Heart right ventricle (tissue), 16 donors: ENCODE results near the gene CETN1. TPM values are rescaled to one million over a fixed set of nuclear protein-coding genes. Genes with fewer than 3 reads are reported as not detected.

Experiments used
- ATAC-seq, 8 donors: fragments of 200-7000 bp; cut with Tn5 transposase; one replicate each; pipeline ENCODE4 v1.9.1; 2020; ENCODE audit warnings: mild to moderate bottlenecking in 8 of 8, moderate library complexity in 8 of 8, moderate number of reproducible peaks in 1 of 8
- DNase-seq, 2 donors: peaks; one replicate each; pipeline ENCODE4 v3.0.0-alpha.2; 2020
- H3K27ac ChIP-seq, 10 donors: fragments of 200-600 bp; sonication (generic) in 2 of 10; one replicate each; pipeline versions ENCODE4 v1.5.0 to v1.8.0; 2020 to 2022; ENCODE audit warnings: mild to moderate bottlenecking in 3 of 10
- H3K27me3 ChIP-seq, 7 donors: fragments of 200-600 bp; one replicate each; pipeline ENCODE4 v1.8.0; 2021 to 2022; ENCODE audit warnings: mild to moderate bottlenecking in 2 of 7
- H3K36me3 ChIP-seq, 9 donors: fragments of 200-600 bp; sonication (generic) in 1 of 9; one replicate each; pipeline versions ENCODE4 v1.5.0 to v1.8.0; 2020 to 2022; ENCODE audit warnings: mild to moderate bottlenecking in 2 of 9
- H3K4me1 ChIP-seq, 9 donors: fragments of 200-600 bp; sonication (generic) in 1 of 9; one replicate each; pipeline versions ENCODE4 v1.5.0 to v1.8.0; 2020 to 2022; ENCODE audit warnings: mild to moderate bottlenecking in 4 of 9
- H3K4me3 ChIP-seq, 10 donors: fragments of 200-600 bp; sonication (generic) in 2 of 10; one replicate each; pipeline versions ENCODE4 v1.5.0 to v1.8.0; 2020 to 2022; ENCODE audit warnings: mild to moderate bottlenecking in 7 of 10, moderate library complexity in 2 of 10
- H3K9me3 ChIP-seq, 11 donors: fragments of 200-600 bp in 10 of 11; sonication (generic) in 2 of 11; one replicate each; pipeline versions ENCODE4 v1.5.0 to v1.8.0; 2013 to 2022; ENCODE audit warnings: mild to moderate bottlenecking in 2 of 11, control low read depth in 1 of 11, moderate library complexity in 1 of 11
- WGBS, 2 donors: extraction: QIAGEN DNeasy Blood & Tissue Kit; methylation state at CpG; one replicate each; pipeline ENCODE4 v1.1.7; 2013; ENCODE audit warnings: inconsistent platforms in 1 of 2; 5-methylcytosine and 5-hydroxymethylcytosine counted together
- intact Hi-C, 10 donors: fragments of 100-400 bp; cut with DNase I; formaldehyde crosslinking; loops; one replicate each; pipeline versions ENCODE4 v1.11.1 to v1.14.2; 2022
- polyA plus RNA-seq, 2 donors: library from polyadenylated mRNA; stranded (reverse); fragments of 200-250 nt; gene quantifications; one replicate each; pipeline ENCODE4 v1.2.3, GENCODE V29; 2013
- total RNA-seq, 10 donors: library from RNA; stranded (reverse); fragmentation: NEBNext Ultra II Directional in 3 of 10; extraction: Animal tissue kit (Norgen Biotek cat#: 25700) in 3 of 10; gene quantifications; one replicate each; pipeline versions ENCODE4 v1.2.1 to v1.2.4, GENCODE V29; 2021 to 2023
- TF ChIP-seq, protein P1 (sequence below), 9 donors: fragments of 200-600 bp; sonication (generic) in 2 of 9; IDR thresholded peaks; one replicate each; pipeline versions ENCODE4 v1.5.0 to v1.8.0; 2021 to 2022; ENCODE audit warnings: antibody characterized with exemption in 9 of 9, mild to moderate bottlenecking in 5 of 9, moderate library complexity in 1 of 9
- donor health status: Arrhythmogenic right ventricular cardiomyopathy.
- donor health status: ischemic (EF 13 %, LVEDD 7.1; RV severe dilation, severe dysfunction).
- donor health status: healthy with polysubstance abuse.
- donor health status: DM: no; HTN: yes; CAD: no.
- donor health status: DM: no; HTN: no; CAD: no.
- donor health status: ischemic (EF 25% LVEDD 6.9; RV normal size, moderate dysfunction).
- donor health status: ischemic (EF 25% LVEDD 5.7; RV mildly dilated, moderate dysfunction).
- donor health status: healthy.
- donor health status: DM: yes; HTN: yes; CAD: no.
- donor health status: Ischemic cardiomyopathy.
- donor health status: ischemic (EF 35%, LVEDD 5.7; RV mildly dilated, moderate dysfunction).
- donor health status: nonischemic (EF 11% LVEDD 7.7; RV severe dilation, severe dysfunction).
- donor health status: DM: yes; HTN: yes; CAD: no.
- donor health status: PGD.
- donor health status: ischemic (EF 29% LVEDD 5.4; RV normal size, mild dysfunction).
- donor health status: nonischemic (EF 23%, LVEDD 6.1; RV moderate dilation, normal function).

The CETN1 gene
- total and polyA plus RNA-seq, 12 donors, result not detected

DNA sequence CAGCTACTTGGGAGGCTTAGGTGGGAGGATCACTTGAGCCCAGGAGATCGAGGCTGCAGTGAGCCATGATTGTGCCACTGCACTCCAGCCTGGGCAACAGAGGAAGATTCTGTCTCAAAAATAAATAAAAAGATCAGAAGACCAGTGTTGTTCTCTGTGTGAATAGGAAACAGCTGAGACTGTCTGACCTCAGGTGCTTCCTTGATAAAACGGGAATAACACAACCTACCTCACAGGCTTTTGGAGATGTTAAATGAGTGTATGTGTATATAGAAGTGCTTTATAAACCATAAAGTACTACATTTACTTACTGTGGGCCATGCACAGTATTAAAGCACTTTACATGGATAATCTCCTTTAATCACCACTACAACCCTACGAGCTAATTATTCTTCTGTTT, 9.9 kb upstream of the CETN1 start:
- H3K36me3 ChIP-seq, result no peaks in the 10 kb centered on the region
- no peak overlapping the region for H3K27ac ChIP-seq
- H3K9me3 ChIP-seq, result no peaks in the 10 kb centered on the region
- H3K27me3 ChIP-seq, result no peaks in the 10 kb centered on the region
- TF ChIP-seq, protein P1, sequence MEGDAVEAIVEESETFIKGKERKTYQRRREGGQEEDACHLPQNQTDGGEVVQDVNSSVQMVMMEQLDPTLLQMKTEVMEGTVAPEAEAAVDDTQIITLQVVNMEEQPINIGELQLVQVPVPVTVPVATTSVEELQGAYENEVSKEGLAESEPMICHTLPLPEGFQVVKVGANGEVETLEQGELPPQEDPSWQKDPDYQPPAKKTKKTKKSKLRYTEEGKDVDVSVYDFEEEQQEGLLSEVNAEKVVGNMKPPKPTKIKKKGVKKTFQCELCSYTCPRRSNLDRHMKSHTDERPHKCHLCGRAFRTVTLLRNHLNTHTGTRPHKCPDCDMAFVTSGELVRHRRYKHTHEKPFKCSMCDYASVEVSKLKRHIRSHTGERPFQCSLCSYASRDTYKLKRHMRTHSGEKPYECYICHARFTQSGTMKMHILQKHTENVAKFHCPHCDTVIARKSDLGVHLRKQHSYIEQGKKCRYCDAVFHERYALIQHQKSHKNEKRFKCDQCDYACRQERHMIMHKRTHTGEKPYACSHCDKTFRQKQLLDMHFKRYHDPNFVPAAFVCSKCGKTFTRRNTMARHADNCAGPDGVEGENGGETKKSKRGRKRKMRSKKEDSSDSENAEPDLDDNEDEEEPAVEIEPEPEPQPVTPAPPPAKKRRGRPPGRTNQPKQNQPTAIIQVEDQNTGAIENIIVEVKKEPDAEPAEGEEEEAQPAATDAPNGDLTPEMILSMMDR (IDR thresholded peaks at IDR 0.05), result no peak
- ATAC-seq (no peak), DNase-seq (no peak)
- intact Hi-C loops, result no loop called here
- no peak overlapping the region for H3K4me3 ChIP-seq
- 65 to 75% methylated on average over 3 of the region's 3 CpGs for WGBS, 2 donors
- H3K4me1 ChIP-seq, result peaks cover 0 to 4% (median 0%) of the 10 kb centered on the region in 9 donors

DNA sequence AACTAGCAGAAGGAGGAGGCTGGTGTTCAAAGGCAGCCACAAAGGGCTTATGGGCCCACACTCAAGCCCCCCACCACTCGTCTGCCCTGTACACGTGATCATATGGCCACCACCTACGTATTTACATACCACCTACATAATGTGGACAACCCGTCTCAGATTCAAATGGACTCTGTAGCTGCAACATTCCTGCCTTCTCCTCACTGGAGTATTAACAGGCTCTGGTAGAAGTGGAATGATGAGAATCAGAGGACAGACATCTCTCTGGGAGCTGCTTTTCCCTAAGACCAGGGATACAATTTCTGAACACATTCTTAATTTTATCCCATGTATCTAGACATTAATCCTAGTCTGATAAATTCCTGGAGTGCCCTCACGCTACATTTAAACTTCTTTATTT, 9.5 kb upstream of the CETN1 start:
- intact Hi-C loops, result no loop called here
- Histone ChIP-seq H3K36me3 (no peaks in the 10 kb centered on the region), H3K9me3 (no peaks in the 10 kb centered on the region), H3K4me3 (no peak overlapping the region), H3K4me1 (peaks cover 0 to 4% (median 0%) of the 10 kb centered on the region in 9 donors), H3K27me3 (no peaks in the 10 kb centered on the region), H3K27ac (no peak overlapping the region)
- WGBS, 2 donors, result 74% methylated on average over 5 of the region's 5 CpGs
- DNase-seq (no peak), ATAC-seq (no peak)
- TF ChIP-seq, protein P1 (IDR thresholded peaks at IDR 0.05), result no peak

DNA sequence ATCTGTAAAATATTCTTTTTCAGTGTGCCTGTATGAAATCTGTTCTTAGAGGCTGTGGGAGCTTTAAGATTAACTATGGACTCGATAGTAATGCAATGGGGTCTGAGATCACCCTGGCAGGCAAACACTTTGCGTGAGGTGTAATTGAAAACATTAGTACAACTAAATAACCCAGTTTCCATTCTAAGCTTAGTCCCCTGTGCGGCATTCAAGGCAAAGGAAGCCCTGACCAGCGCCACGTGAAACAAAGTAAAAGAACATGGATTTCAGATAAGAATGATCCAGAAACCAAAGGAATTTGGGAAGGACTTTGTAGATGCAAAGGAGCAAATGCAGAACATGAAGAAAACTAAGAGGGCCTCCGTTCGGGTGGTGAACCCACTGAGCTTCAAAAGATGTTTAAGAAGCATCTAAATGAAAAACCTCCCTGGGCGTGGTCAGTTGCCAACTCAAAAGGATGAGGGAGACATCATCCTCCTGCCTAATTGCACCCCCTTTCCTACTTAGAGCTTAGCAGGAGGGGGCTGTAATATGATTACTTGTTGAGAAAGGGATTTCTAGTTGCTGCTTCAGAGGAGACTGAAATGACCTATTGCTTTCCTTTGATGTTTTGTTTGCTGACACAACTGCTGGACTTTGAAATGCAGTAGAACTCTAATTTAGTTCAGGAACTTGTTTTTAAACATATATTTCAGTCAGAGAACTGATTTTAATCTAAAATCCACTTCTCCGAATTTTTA, 7.9 kb upstream of the CETN1 start:
- no peak for DNase-seq
- ATAC-seq, result no peak
- Histone ChIP-seq H3K9me3 (no peaks in the 10 kb centered on the region), H3K27ac (no peak overlapping the region), H3K27me3 (peaks cover 0 to 8% (median 0%) of the 10 kb centered on the region in 7 donors), H3K4me1 (peaks cover 0 to 4% (median 0%) of the 10 kb centered on the region in 9 donors), H3K4me3 (no peak overlapping the region), H3K36me3 (no peaks in the 10 kb centered on the region)
- TF ChIP-seq, protein P1 (IDR thresholded peaks at IDR 0.05), result no peak
- 82 to 89% methylated on average over 9 of the region's 9 CpGs for WGBS, 2 donors
- intact Hi-C loops, result no loop called here

DNA sequence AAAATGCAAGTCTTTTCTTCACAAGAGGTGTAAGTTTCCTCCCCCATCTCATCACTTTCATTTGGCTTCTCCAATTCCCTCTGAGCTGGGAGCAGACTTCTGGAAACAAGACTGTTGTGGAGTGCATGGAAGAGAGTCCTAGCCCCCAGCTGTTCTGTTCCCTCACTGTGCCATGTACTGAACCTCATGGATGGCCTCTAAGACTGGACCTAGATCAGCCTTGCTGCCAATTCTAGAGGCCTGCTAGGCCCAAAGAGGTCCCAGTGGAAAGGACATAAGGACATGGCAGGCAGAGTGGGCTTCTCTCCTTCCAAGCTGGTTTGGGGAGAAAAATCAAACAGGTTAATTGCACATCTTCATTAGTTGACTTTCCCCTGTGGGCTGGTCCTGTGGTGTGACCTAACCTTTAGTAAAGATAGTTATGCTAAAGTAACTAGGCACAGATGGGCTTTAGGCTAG, 7.3 kb upstream of the CETN1 start:
- Histone ChIP-seq H3K9me3 (no peaks in the 10 kb centered on the region), H3K4me3 (no peak overlapping the region), H3K27ac (no peak overlapping the region), H3K4me1 (peaks cover 0 to 4% (median 0%) of the 10 kb centered on the region in 9 donors), H3K27me3 (peaks cover 0 to 11% (median 0%) of the 10 kb centered on the region in 7 donors), H3K36me3 (no peaks in the 10 kb centered on the region)
- ATAC-seq, result no peak
- TF ChIP-seq, protein P1 (IDR thresholded peaks at IDR 0.05), result no peak
- intact Hi-C loops, result no loop called here
- DNase-seq, result no peak
